HG02884 (cell line): ENCODE measurements around the gene KANSL1L.
A peak's percentile ranks its signal among the peaks of the same experiment; 100 is the strongest.
"Not testable (repeated sequence)": the region's sequence is repeated elsewhere in the genome, so short reads cannot be mapped to it uniquely, and the experiment has no call there.

Experiments
- ATAC-seq: cut with Tn5 transposase; IDR thresholded peaks from one replicate; pipeline ENCODE4 v1.9.1; 2021; ENCODE audit warnings: mild to moderate bottlenecking, moderate library complexity; ENCODE audit not compliant: unreplicated experiment

KANSL1L gene

GRCh38 chr2:210171309-210172218 lies at the start of gene KANSL1L:
Gene KANSL1L (minus strand): TSS chr2:210171409. CDS start chr2:210154582, 16,827 bp downstream.
- ATAC-seq, result peak; percentile 59

DNA sequence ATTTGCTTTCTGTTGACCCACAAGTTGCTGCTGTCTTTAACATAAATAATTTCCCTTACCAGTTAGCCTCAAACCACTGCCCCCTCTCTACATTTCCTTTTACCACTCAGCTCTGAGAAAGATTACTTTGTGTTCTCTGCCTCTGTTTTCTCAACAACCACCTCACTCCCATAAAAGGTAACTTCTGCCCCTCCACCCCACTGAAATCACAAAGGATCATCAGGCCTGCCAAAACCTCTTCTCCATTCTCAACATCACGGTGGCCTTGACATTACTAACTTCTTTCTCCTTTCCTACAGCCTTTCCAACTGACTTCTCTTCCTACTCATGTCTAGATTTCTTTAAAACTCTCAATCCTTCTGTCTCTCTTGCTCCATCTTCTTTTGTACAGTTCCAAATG lies 43.9 kb upstream of the KANSL1L start:
- ATAC-seq, result no peak

GRCh38 chr2:210210185-210210584 lies 39.0 kb upstream of the KANSL1L start:
- ATAC-seq, result no peak

GRCh38 chr2:210207929-210208328 lies 36.7 kb upstream of the KANSL1L start:
- no peak for ATAC-seq

DNA sequence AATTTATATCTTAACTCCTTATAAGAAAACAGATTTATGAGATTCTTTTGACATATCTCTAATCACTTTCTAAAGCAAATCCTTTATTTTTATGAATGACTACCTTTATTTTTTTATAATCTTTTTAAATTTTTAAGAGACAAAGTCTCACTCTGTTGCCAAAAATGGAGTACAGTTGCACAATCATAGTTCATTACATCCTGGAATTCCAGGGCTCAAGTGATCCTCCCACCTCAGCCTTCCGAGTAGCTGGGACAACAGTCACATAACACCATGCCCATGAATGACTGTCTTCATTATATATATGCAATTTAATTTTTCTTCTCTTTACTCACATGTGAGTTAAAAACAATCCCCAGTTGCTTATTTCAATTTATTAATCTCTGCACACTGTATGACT lies 32.3 kb upstream of the KANSL1L start:
- ATAC-seq, result no peak

GRCh38 chr2:210203147-210203546 lies 31.9 kb upstream of the KANSL1L start:
- ATAC-seq, result no peak

GRCh38 chr2:210199854-210200253 lies 28.6 kb upstream of the KANSL1L start:
- ATAC-seq, result no peak

- no peak for ATAC-seq
Measured at GRCh38 chr2:210199186-210199765, 28.1 kb upstream of the KANSL1L start.

DNA sequence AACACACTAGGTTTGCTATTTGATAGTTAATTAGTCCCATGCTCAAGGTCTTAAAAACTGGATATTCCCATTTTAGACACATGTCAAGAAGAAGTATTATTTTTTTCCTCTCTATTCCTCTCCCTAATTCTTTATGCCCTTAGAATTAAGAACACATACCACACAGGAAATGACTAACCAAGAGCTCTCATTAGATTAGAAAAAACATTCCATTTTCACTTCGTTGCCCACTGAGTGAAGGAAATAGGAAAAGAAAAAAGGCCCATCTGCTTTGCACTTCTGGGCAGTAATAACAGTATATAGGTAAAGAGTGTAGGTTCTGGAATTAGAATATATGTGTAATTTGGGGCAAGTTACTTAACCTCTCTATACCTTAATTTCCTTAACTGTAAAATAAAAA lies 27.1 kb upstream of the KANSL1L start:
- no peak for ATAC-seq

GRCh38 chr2:210197720-210198119 lies 26.5 kb upstream of the KANSL1L start:
- ATAC-seq, result no peak

DNA sequence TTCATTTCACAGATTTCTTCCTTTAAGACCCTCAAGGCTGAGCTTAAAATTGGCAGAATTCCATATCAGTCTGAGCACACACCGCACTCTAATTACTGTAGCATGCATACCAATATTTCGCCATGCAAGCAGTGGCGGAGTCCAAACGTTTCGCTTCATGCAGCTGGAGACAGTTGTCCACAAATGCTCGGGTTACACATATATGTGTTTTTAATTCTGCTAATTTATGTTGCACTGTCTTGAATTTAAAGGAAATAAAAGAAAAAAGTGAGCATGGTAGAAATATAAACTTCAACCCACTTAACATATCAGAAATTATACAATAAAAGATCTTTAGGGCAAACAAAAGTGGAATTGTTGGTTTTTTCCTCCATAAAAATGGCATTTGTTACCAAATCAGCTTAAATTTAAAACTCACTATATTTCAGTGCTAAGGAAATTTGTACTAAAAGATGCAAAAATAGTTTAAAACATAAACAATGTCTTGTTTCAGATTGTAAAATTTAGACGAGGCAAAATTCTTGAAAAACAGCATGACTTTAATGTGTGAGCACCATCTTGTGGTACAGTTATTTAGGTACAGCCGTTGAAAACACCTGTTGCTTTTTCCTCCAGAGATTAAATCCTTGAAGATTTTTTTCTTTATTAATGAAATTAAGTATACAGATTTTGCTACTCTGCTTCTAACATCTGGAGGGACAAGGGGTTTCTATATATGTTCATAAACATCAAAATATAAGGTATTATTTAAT lies 24.1 kb upstream of the KANSL1L start:
- ATAC-seq, result no peak

DNA sequence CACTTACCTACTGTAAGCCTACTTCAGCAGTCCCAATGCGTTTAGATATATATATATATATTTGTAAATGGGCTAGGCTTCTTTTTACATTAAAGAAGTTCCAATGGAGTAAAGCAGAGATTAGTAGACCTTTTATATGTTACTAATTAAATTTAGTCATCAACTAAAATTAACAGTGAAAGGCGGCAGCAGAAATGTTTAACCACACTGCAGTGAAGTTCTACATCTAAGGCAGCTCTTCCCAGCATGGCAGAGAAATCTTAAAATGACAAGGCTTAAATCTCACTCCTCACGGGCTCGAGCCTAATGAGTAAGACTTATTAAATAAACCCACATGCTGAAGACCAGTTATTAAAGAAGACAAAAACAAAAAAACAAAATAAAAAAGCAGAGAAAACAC lies 19.1 kb upstream of the KANSL1L start:
- no peak for ATAC-seq

GRCh38 chr2:210189452-210190138 lies 18.4 kb upstream of the KANSL1L start:
- ATAC-seq, result no peak

DNA sequence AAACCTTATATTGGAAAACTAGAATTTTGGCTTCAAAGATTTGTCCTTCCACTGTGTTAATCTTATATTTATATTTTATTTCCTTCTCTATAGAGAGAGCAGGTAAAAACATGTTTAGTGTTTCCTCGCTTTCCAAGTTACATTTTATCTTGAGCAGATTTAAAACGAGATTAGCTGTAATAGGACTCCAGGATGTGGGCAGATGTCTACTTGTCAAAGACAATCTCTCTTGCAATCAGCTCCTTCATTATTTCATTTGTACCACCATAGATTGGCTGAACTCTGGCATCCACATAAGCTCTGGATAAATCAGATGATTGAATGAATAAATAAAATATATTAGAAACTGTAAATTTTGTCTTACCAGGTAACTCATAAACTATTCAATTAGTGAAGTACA lies 17.5 kb upstream of the KANSL1L start:
- ATAC-seq, result no peak

DNA sequence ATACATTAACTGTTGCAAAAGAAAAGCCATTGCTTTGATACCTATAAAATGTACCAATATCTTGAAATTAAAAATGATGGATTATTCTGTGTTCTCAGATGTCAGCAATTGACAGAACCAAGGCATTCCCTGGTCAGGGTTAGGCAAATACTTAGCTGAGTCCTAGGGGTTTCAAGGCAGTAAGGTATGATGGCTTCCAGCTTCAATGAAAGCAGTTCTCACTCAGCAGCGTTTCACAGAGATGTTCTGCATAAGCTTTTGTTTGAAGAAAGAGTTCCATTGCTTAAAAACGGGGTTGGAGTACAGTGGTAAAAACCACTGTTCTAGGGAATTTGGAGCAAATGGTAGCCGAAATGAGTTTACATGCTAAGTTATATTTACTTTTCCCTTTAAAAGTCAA lies 17.0 kb upstream of the KANSL1L start:
- ATAC-seq, result no peak

DNA sequence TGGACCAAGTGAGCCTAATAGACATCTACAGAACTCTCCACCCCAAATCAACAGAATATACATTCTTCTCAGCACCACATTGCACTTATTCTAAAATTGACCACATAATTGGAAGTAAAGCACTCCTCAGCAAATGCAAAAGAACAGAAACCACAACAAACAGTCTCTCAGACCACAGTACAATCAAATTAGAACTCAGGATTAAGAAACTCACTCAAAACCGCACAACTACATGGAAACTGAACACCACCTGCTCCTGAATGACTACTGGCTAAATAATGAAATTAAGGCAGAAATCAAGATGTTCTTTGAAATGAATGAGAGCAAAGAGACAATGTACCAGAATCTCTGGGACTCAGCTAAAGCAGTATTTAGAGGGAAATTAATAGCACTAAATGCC lies 12.7 kb upstream of the KANSL1L start:
- ATAC-seq, result not testable (repeated sequence)

- ATAC-seq, result not testable (repeated sequence)
Measured at GRCh38 chr2:210181606-210182088, 10.4 kb upstream of the KANSL1L start.

GRCh38 chr2:210181033-210181605 lies 9.9 kb upstream of the KANSL1L start:
- not testable (repeated sequence) for ATAC-seq

DNA sequence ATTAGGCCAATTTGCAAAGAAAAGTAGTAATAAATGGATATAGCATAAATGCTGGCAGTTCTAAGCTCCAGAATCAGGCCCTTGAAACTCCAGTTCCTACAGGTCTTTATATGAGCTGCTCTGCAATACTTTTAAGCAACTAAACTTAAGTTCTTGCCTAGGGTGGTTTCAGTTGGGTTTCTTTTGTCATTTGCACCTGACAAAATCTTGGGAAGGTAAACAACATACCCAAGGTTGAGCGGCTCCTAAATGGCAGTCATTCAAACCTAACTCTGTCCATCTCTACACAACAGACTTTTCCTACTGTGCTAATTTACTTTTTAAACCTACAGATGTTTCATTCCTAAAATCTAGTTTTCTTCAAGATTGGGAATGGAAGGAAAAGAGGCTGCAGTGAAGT lies 9.3 kb upstream of the KANSL1L start:
- no peak for ATAC-seq

DNA sequence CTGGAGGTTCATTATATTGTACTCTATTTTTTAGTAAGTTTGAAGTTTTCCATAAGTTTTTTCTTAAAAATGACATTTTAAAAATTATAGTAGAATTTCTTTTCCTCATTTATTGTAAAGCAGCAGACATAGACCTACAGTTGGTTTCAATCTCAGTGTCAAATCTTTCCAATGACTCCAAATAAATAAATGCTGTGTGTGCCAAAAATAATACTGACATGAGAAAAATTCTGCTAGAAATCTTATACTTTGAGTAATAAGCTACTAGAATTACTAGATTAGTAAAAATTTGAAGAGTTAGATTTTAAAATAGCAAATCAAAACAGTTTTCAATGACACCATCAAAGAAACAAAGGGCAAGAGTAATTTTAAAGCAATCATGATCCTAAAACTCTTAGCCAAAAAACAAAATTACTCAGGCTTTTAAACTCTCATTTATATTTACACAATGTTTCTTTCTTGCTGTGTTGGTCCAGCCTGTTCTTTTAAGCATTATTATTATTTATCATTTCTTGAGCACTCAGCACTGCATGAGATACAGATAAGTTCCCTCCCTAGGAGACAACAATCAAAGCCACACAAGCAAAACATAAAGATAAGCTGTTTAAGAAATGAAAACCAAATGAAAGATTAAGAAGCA lies 8.3 kb upstream of the KANSL1L start:
- ATAC-seq, result no peak
